Measurements from ENCODE around the gene MTCL1. TPM values are rescaled to one million over a fixed set of nuclear protein-coding genes. Genes with fewer than 3 reads are reported as not detected.

MTCL1 gene
- total RNA-seq, 1 donor from 2014 or later: 100 TPM

- Mint-ChIP-seq H3K27ac (ENCODE audit: unreplicated experiment) (no peak overlapping the region), H3K36me3 (ENCODE audit: unreplicated experiment) (peaks cover 14% of the 10 kb centered on the region), H3K4me1 (ENCODE audit: low read depth, unreplicated experiment) (no peaks in the 10 kb centered on the region), H3K4me3 (ENCODE audit: unreplicated experiment) (no peak overlapping the region), H3K9me3 (ENCODE audit: unreplicated experiment) (peaks cover 1% of the 10 kb centered on the region), H3K27me3 (ENCODE audit: unreplicated experiment) (no peaks in the 10 kb centered on the region)
- no peak for DNase-seq
- no peak for TF ChIP-seq CTCF (IDR thresholded peaks at IDR 0.05; ENCODE audit: partially characterized antibody, unreplicated experiment)
Observed at GRCh38 chr18:8820396-8821082, 115.2 kb downstream of the MTCL1 start.

GRCh38 chr18:8821083-8821465 is 115.7 kb downstream of the MTCL1 start:
- no peak for DNase-seq
- Mint-ChIP-seq H3K27me3 (ENCODE audit: unreplicated experiment) (no peaks in the 10 kb centered on the region), H3K27ac (ENCODE audit: unreplicated experiment) (no peak overlapping the region), H3K36me3 (ENCODE audit: unreplicated experiment) (peaks cover 14% of the 10 kb centered on the region), H3K4me3 (ENCODE audit: unreplicated experiment) (no peak overlapping the region), H3K4me1 (ENCODE audit: low read depth, unreplicated experiment) (no peaks in the 10 kb centered on the region), H3K9me3 (ENCODE audit: unreplicated experiment) (peaks cover 2% of the 10 kb centered on the region)
- no peak for TF ChIP-seq CTCF (IDR thresholded peaks at IDR 0.05; ENCODE audit: partially characterized antibody, unreplicated experiment)

GRCh38 chr18:8821531-8821930 is 116.2 kb downstream of the MTCL1 start:
- Mint-ChIP-seq H3K27me3 (ENCODE audit: unreplicated experiment) (no peaks in the 10 kb centered on the region), H3K4me3 (ENCODE audit: unreplicated experiment) (no peak overlapping the region), H3K4me1 (ENCODE audit: low read depth, unreplicated experiment) (peaks cover 4% of the 10 kb centered on the region), H3K9me3 (ENCODE audit: unreplicated experiment) (peaks cover 4% of the 10 kb centered on the region), H3K27ac (ENCODE audit: unreplicated experiment) (no peak overlapping the region), H3K36me3 (ENCODE audit: unreplicated experiment) (peaks cover 18% of the 10 kb centered on the region)
- no peak for DNase-seq
- no peak for TF ChIP-seq CTCF (IDR thresholded peaks at IDR 0.05; ENCODE audit: partially characterized antibody, unreplicated experiment)

- no peak for TF ChIP-seq CTCF (IDR thresholded peaks at IDR 0.05; ENCODE audit: partially characterized antibody, unreplicated experiment)
- DNase-seq: no peak
- peaks cover 4% of the 10 kb centered on the region for H3K9me3 Mint-ChIP-seq (ENCODE audit: unreplicated experiment)
- peaks cover 22% of the 10 kb centered on the region for H3K36me3 Mint-ChIP-seq (ENCODE audit: unreplicated experiment)
- peaks cover 6% of the 10 kb centered on the region for H3K4me1 Mint-ChIP-seq (ENCODE audit: low read depth, unreplicated experiment)
- no peak overlapping the region for H3K27ac Mint-ChIP-seq (ENCODE audit: unreplicated experiment)
- no peaks in the 10 kb centered on the region for H3K27me3 Mint-ChIP-seq (ENCODE audit: unreplicated experiment)
- no peak overlapping the region for H3K4me3 Mint-ChIP-seq (ENCODE audit: unreplicated experiment)
Observed at GRCh38 chr18:8822643-8823042, 117.3 kb downstream of the MTCL1 start.

GRCh38 chr18:8823530-8823929 is 118.2 kb downstream of the MTCL1 start:
- H3K27ac Mint-ChIP-seq (ENCODE audit: unreplicated experiment): no peak overlapping the region
- H3K4me3 Mint-ChIP-seq (ENCODE audit: unreplicated experiment): no peak overlapping the region
- peaks cover 4% of the 10 kb centered on the region for H3K9me3 Mint-ChIP-seq (ENCODE audit: unreplicated experiment)
- H3K27me3 Mint-ChIP-seq (ENCODE audit: unreplicated experiment): no peaks in the 10 kb centered on the region
- peaks cover 13% of the 10 kb centered on the region for H3K4me1 Mint-ChIP-seq (ENCODE audit: low read depth, unreplicated experiment)
- H3K36me3 Mint-ChIP-seq (ENCODE audit: unreplicated experiment): peaks cover 22% of the 10 kb centered on the region
- DNase-seq: no peak
- no peak for TF ChIP-seq CTCF (IDR thresholded peaks at IDR 0.05; ENCODE audit: partially characterized antibody, unreplicated experiment)

Measured in glutamatergic neuron (in vitro differentiated cells).